Mesodermal cell (in vitro differentiated cells): ENCODE measurements around the gene RPL13.

Source experiments
- H3K27ac ChIP-seq: 2 replicates; pipeline ENCODE4 v1.7.0; 2013; ENCODE audit warnings: mild to moderate bottlenecking, low read depth, low read length, moderate library complexity; ENCODE audit not compliant: severe bottlenecking
- H3K36me3 ChIP-seq: 2 replicates; pipeline ENCODE4 v1.7.1; 2013; ENCODE audit warnings: mild to moderate bottlenecking, low read length, moderate library complexity; ENCODE audit not compliant: control insufficient read depth, insufficient read depth
- H3K4me1 ChIP-seq: one replicate; pipeline ENCODE4 v1.7.1; 2013; ENCODE audit warnings: mild to moderate bottlenecking, low read length; ENCODE audit not compliant: insufficient read depth, control insufficient read depth, poor library complexity, severe bottlenecking
- H3K4me3 ChIP-seq: 2 replicates; pipeline ENCODE4 v1.7.0; 2013; ENCODE audit warnings: low read length, control low read depth, mild to moderate bottlenecking; ENCODE audit not compliant: insufficient read depth, poor library complexity, severe bottlenecking; ENCODE audit errors: extremely low read depth
- H3K9me3 ChIP-seq: 2 replicates; pipeline ENCODE4 v1.7.1; 2013; ENCODE audit warnings: mild to moderate bottlenecking, low read length, moderate library complexity; ENCODE audit not compliant: control insufficient read depth
- WGBS, 2 experiments: methylation state at CpG; one replicate each; pipeline ENCODE4 v1.1.5; 2013; ENCODE audit warnings: missing lambda C conversion rate in 2 of 2; ENCODE audit not compliant: insufficient coverage in 2 of 2; 5-methylcytosine and 5-hydroxymethylcytosine counted together

The RPL13 gene

DNA sequence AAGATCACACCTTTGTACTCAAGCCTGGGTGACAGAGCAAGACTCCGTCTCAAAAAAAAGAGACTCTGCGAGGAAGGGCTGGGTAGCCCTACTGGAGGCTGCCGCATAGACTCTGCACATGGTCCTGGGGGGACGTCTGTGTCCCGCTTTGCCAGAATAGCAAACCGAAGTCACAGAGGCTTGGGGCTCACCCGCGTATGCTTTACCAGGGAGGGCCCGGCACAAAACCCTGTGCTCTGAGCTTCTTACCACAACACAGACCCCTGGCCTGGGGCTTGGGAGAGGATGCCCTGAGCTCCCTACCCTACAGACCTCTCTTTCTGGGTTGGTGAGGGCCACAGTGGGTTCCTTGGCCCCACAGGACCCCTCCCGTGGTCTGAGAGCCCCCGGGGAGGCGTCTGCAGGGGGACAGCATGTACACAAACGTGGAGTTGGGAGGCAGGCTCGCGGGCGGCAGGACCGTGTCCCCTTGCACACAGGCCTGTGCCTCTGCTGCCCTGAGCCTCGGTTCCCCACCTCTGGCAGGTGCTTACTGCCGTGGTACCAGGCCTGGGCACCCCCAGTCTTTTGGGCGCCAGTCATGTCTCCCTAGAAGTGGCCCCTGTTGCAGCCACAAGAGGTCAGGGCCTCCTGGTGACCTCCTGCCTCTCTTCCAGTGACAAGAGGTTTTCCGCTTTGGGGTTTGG lies 28.9 kb downstream of the RPL13 start:
- H3K9me3 ChIP-seq, result no peaks in the 10 kb centered on the region
- WGBS, 2 experiments, result 90 to 95% methylated on average over 19 of the region's 21 CpGs
- H3K36me3 ChIP-seq, result no peaks in the 10 kb centered on the region
- H3K4me1 ChIP-seq, result peaks cover 6% of the 10 kb centered on the region
- no peak overlapping the region for H3K4me3 ChIP-seq
- no peak overlapping the region for H3K27ac ChIP-seq

DNA sequence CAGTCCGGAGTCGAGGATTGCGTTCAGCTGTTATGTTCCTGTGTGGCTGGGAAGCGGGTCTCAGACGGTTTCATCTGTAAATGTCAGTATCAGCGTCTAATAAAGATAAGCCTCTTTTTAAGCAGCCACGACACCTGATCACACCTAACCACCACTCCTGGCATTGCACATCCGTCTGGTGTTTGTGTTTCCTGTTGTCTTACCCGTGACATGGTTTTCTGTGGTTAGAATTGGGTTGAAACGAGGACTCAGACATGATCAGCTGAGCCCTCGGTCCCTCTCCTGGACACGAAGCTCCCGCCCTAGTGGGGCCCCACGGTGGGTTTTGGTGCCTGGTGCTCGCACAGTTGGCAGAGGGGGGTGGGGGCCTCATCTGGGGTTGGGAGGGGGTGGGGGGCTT lies 33.4 kb downstream of the RPL13 start:
- Histone ChIP-seq H3K4me1 (no peaks in the 10 kb centered on the region), H3K27ac (no peak overlapping the region), H3K36me3 (no peaks in the 10 kb centered on the region), H3K4me3 (no peak overlapping the region), H3K9me3 (no peaks in the 10 kb centered on the region)
- 92 to 96% methylated on average over 7 to 9 of the region's 15 CpGs for WGBS, 2 experiments

DNA sequence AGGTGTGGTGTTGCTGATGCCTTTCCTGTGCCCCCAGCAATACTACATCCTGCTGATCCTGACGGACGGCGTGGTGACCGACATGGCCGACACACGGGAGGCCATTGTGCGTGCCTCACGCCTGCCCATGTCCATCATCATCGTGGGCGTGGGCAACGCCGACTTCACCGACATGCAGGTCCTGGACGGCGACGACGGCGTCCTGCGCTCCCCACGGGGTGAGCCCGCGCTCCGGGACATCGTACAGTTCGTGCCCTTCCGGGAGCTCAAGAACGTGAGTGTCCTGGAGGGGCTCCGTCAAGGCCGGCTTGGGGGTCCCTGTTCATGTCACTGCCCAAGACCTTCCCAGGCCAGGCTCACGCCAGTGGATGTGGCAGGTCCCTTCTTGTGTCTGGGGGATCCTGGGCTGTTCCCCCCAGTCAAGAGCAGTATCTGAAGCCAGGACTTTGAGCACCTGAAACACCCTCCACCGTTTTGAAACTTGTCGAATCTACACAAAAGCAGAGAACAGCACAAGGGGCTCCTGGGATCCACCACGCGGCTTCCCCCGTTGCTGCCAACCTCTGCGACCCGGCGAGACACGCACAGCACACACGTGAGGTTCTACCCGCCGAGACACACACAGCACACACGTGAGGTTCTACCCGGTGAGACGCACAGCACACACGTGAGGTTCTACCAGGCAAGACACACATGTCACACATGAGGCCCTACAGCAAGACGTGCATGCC lies 35.0 kb downstream of the RPL13 start:
- Histone ChIP-seq H3K4me3 (no peak overlapping the region), H3K27ac (no peak overlapping the region), H3K4me1 (peaks cover 2% of the 10 kb centered on the region), H3K9me3 (no peaks in the 10 kb centered on the region), H3K36me3 (no peaks in the 10 kb centered on the region)
- WGBS, 2 experiments, result 94 to 95% methylated on average over 46 to 47 of the region's 47 CpGs

DNA sequence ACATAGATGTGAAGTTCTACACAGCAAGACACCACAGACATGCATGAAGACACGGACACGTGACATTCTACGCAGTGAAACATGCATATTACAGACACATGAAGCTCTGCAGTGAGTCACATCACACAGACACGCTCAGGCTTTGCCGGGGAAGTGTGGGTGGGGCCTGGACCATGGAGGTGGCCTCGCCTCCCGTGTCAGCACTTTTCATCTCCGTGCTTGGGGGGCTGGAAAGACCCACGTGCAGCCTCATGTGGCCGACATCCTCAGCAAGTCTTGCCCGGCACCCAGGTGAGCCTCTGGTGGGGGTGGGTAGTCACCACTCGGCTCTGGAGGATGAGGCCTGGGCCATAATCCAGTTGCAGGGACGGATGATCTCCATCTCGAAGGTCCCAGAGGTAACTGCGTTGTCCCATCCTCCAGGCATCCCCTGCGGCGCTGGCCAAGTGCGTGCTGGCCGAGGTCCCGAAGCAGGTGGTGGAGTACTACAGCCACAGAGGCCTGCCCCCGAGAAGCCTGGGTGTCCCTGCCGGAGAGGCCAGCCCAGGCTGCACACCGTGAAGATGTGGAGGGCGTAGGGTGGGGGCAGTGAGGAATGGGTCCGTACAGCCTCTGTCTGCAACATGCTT lies 35.7 kb downstream of the RPL13 start:
- Histone ChIP-seq H3K4me3 (no peak overlapping the region), H3K36me3 (no peaks in the 10 kb centered on the region), H3K4me1 (peaks cover 2% of the 10 kb centered on the region), H3K27ac (no peak overlapping the region), H3K9me3 (no peaks in the 10 kb centered on the region)
- 90 to 92% methylated on average over 20 to 24 of the region's 25 CpGs for WGBS, 2 experiments

DNA sequence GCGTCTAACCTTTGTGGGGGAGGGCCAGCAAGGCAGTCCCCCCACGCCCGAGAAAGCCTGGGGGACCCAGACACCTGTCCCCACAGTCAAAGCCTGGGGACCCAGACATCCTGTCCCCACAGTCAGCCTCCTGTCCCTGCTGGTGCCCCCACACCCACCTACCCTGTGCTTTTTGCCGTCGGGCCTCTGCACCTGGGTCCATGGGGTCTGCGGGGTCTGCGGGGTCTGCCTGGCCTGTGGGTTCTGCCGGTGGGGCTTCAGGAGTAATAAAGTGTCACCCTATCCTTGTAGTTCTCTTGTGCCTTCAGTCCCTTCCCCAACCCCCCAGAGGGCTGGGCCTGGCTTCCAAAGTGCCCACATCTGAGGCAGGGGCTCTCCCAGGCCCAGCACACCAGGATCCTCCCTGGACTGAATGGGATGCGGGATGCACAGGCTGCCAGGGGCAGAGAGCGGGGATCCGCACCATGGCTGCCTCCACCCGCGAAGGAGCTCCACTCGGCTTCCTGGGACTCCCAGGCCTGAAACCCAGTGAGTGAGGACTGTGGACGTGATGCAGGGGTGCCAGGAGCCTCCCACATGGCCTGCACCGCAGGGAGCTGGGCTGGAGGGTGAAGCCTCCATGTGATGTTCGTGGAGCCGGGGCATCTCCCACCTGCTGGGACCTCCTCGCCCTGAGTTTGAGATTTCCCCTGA lies 36.6 kb downstream of the RPL13 start:
- Histone ChIP-seq H3K4me3 (no peak overlapping the region), H3K36me3 (no peaks in the 10 kb centered on the region), H3K9me3 (no peaks in the 10 kb centered on the region), H3K27ac (no peak overlapping the region), H3K4me1 (peaks cover 3% of the 10 kb centered on the region)
- WGBS, 2 experiments, result 88 to 89% methylated on average over 12 to 14 of the region's 19 CpGs

DNA sequence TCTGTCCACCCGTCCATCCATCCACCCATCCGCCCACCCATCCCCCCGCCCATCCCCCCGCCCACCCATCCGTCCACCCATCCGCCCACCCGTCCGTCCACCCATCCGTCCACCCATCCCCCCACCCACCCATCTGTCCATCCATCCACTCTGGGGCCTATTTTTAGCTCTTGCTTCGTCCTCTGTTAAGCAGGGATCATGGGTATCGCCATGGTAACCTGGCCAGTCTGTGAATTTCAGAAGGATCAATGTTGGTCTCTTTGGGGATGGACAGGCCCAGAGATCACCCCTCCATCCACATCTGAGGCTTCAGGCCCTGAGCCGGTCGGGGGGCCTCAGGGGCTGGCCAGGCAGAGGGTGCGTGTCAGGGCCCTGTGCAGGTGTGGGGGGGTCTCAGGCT lies 37.7 kb downstream of the RPL13 start:
- Histone ChIP-seq H3K27ac (no peak overlapping the region), H3K9me3 (no peaks in the 10 kb centered on the region), H3K36me3 (no peaks in the 10 kb centered on the region), H3K4me1 (peaks cover 11% of the 10 kb centered on the region), H3K4me3 (no peak overlapping the region)
- WGBS, 2 experiments, result 50% methylated on average over 1 of the region's 14 CpGs; no CpG with 5 or more reads in 1 of the 2 experiments

DNA sequence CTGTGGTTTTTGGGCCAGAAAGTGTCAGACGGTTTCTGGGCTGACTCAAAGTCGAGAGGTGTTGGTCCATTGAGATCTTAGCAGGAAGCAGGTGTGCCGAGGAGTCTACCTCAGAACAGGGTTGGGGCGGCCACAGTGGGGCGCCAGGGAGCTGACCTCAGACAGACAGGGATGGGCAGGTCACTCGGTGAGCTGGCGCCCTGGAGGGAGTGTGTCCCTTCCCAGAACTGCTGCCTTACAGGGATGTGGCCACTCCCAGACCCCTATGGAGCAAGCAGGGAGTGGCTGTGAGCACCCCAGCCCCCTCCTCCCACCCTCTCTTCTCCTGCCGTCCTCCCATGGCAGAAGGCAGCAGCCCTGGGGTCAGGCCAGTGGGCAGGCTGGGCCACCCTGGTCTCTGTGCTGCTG lies 39.0 kb downstream of the RPL13 start:
- Histone ChIP-seq H3K4me3 (no peak overlapping the region), H3K27ac (no peak overlapping the region), H3K36me3 (no peaks in the 10 kb centered on the region), H3K9me3 (no peaks in the 10 kb centered on the region), H3K4me1 (peaks cover 11% of the 10 kb centered on the region)
- 32 to 41% methylated on average over 7 of the region's 8 CpGs for WGBS, 2 experiments

DNA sequence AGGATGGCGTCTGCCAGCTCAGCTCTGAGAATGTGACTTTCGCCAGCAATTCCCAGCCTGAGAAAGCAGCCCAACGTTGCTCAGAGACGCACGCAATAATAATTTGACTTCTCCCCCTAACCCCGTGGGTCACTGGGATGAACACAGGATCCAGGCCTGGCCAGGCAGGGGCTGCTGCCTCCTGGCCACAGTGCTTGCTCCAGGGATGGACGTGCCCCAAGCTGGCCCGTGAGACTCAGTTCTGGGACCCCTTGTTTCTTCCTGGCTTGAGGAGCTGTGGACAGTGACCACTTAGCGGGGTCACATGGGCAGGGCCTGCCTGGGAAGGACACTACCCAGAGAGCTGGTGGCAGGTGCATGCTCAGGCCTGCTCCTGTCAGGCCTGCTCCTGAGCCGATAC lies 39.4 kb downstream of the RPL13 start:
- WGBS, 2 experiments, result 90 to 91% methylated on average over 5 to 10 of the region's 10 CpGs
- Histone ChIP-seq H3K27ac (no peak overlapping the region), H3K9me3 (no peaks in the 10 kb centered on the region), H3K4me3 (no peak overlapping the region), H3K4me1 (peaks cover 11% of the 10 kb centered on the region), H3K36me3 (no peaks in the 10 kb centered on the region)

DNA sequence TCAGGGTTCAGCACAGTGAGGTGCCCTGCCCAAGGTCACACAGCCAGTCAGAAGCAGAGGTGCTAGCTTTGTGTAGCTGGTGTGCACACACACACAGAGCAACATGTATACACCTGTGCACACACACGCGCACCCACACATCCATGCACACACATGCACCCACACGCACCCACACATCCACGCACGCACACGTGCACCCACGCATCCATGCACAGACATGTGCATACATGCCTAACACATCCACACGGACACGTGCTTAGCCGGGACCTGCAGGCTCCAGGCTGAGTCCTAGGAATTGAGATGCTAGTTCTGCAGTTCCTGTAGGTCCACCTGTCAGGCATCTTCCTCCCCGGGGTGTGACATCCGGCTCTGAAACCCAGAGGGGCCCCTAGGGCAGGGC lies 39.9 kb downstream of the RPL13 start:
- Histone ChIP-seq H3K4me1 (peaks cover 11% of the 10 kb centered on the region), H3K9me3 (no peaks in the 10 kb centered on the region), H3K27ac (no peak overlapping the region), H3K36me3 (no peaks in the 10 kb centered on the region), H3K4me3 (no peak overlapping the region)
- 91 to 96% methylated on average over 9 to 12 of the region's 12 CpGs for WGBS, 2 experiments

DNA sequence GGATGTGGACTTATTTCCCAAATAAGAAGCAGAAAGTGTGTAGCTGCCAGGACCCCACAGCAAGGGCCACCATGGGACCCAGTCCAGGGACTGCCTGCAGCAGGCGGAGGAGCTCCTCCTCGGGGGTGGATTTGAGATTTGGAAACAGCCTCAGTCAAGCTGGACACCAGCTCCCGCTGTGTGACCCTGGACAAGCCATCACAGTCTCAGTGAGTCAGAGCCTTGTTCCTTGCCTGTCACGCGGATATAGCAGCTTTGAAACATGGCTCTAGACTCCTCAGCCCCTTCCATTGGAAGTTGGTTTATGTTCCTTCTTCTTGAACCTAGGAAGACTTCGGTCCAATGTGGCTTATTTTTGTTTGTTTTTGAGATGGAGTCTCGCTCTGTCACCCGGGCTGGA lies 40.5 kb downstream of the RPL13 start:
- no peaks in the 10 kb centered on the region for H3K9me3 ChIP-seq
- H3K27ac ChIP-seq, result no peak overlapping the region
- 90 to 91% methylated on average over 5 to 6 of the region's 8 CpGs for WGBS, 2 experiments
- H3K4me3 ChIP-seq, result no peak overlapping the region
- H3K4me1 ChIP-seq, result peaks cover 11% of the 10 kb centered on the region
- H3K36me3 ChIP-seq, result no peaks in the 10 kb centered on the region
